Bronchial epithelial cell (primary cell): Measurements from ENCODE around the gene CHP1. TPM values are rescaled to one million over a fixed set of nuclear protein-coding genes. Genes with fewer than 3 reads are reported as not detected.
A peak's percentile ranks its signal among the peaks of the same experiment; 100 is the strongest.
"Not testable (repeated sequence)": the region's sequence is repeated elsewhere in the genome, so short reads cannot be mapped to it uniquely, and the experiment has no call there.

Source experiments
- DNase-seq: peaks from one replicate; pipeline ENCODE4 v3.0.0-alpha.2; 2010; ENCODE audit warnings: low read depth
- FAIRE-seq: peaks from 2 replicates; lab custom pipeline; 2011; peaks lifted over from hg19 to GRCh38; lab: Jason Lieb, UNC
- H3K27me3 ChIP-seq: 2 replicates; pipeline ENCODE4 v1.5.1; 2011; ENCODE audit warnings: low read length; ENCODE audit not compliant: control insufficient read depth, insufficient read depth
- H3K36me3 ChIP-seq: 2 replicates; pipeline ENCODE4 v1.5.1; 2011; ENCODE audit warnings: low read length; ENCODE audit not compliant: control insufficient read depth, insufficient read depth
- H3K4me3 ChIP-seq: 2 replicates; pipeline ENCODE4 v1.5.1; 2011; ENCODE audit warnings: mild to moderate bottlenecking, low read depth, low read length, control low read depth
- total RNA-seq: library from RNA; depleted of rRNA; stranded (reverse); fragments of >200 nt; gene quantifications from 2 replicates; pipeline ENCODE4 v1.2.1, GENCODE V29; 2014
- TF ChIP-seq, protein P1 (sequence below): IDR thresholded peaks from 2 replicates; pipeline ENCODE4 v1.5.1; 2011; ENCODE audit warnings: mild to moderate bottlenecking, moderate library complexity, low read length, control low read depth, inconsistent platforms; ENCODE audit not compliant: insufficient read depth, severe bottlenecking

CHP1 gene
- total RNA-seq, 1 donor from 2014 or later: 75.8 TPM

DNA sequence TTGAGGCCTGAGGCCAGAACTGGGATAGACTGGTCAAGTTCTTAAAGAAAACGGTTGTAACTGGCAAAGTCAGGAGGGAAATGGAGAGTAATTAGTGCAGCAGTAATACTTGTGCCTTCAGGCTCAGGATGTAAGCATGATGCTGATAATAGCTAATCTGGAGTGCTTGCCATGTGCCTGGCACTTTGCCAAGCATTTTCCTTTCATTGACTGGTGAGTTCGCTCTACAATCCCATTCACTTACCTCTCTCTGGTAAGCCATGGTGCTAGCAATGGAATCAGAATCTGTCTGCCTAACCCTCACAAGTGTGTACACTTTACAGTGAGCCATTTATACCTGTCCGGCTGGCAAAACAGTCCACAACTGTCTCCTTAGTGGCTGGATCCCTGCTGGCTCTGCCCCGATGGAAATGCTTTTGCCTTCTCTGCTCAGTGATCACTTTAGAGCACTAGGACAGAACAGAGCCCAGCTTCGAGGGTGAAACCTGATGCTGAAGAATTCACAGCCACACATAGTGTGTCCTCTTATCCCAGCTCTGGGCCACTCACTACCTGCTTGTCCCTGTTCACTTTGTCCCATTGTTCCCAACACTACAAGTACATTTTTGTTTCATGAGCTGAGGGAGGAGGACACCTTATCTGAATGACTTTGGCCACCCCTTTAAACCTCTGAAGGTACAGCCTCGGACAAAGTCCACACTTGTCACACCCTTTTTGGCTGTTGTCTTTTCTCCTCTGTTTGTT is 10.3 kb downstream of the CHP1 start:
- peaks cover 7% of the 10 kb centered on the region for H3K36me3 ChIP-seq

DNA sequence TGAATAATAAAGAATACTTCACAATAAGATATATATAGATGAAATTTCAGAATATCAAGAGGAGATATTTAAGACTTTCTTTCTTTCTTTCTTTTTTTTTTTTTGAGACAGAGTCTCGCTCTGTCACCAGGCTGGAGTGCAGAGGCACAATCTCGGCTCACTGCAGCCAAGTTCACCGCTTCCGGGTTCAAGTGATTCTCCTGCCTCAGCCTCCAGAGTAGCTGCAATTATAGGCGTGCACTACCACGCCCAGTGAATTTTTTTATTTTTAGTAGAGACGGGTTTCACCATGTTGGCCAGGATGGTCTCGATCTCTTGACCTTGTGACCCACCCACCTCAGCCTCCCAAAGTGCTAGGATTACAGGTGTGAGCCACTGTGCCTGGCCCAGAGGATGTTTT is 19.7 kb downstream of the CHP1 start:
- not testable (repeated sequence) for FAIRE-seq, H3K36me3 ChIP-seq, DNase-seq, H3K27me3 ChIP-seq, H3K4me3 ChIP-seq

More for the DNA sequence above, 10.3 kb downstream of the CHP1 start:
- no peak overlapping the region for H3K4me3 ChIP-seq
- TF ChIP-seq, protein P1, sequence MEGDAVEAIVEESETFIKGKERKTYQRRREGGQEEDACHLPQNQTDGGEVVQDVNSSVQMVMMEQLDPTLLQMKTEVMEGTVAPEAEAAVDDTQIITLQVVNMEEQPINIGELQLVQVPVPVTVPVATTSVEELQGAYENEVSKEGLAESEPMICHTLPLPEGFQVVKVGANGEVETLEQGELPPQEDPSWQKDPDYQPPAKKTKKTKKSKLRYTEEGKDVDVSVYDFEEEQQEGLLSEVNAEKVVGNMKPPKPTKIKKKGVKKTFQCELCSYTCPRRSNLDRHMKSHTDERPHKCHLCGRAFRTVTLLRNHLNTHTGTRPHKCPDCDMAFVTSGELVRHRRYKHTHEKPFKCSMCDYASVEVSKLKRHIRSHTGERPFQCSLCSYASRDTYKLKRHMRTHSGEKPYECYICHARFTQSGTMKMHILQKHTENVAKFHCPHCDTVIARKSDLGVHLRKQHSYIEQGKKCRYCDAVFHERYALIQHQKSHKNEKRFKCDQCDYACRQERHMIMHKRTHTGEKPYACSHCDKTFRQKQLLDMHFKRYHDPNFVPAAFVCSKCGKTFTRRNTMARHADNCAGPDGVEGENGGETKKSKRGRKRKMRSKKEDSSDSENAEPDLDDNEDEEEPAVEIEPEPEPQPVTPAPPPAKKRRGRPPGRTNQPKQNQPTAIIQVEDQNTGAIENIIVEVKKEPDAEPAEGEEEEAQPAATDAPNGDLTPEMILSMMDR: no peak
- no peaks in the 10 kb centered on the region for H3K27me3 ChIP-seq
- DNase-seq (no peak), FAIRE-seq (no peak)

DNA sequence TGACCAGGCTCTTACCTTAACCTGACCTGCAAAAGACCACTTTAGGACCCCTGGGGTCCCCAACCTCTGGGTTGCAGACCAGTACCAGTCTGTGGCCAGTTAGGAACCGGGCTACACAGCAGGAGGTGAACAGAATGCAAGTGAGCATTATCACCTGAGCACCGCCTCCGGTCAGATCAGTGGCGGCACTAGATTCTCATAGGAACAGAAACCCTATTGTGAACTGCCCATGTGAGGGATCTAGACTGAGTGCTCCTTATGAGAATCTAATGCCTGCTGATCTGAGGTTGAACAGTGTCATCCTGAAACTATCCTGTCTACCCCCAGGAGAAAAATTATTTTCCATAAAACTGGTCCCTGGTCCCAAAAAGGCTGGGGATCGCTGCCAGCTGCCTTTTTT is 20.3 kb downstream of the CHP1 start:
- no peak overlapping the region for H3K4me3 ChIP-seq
- no peak for FAIRE-seq
- no peak for DNase-seq
- TF ChIP-seq, protein P1: no peak
- no peaks in the 10 kb centered on the region for H3K27me3 ChIP-seq
- peaks cover 2% of the 10 kb centered on the region for H3K36me3 ChIP-seq

DNA sequence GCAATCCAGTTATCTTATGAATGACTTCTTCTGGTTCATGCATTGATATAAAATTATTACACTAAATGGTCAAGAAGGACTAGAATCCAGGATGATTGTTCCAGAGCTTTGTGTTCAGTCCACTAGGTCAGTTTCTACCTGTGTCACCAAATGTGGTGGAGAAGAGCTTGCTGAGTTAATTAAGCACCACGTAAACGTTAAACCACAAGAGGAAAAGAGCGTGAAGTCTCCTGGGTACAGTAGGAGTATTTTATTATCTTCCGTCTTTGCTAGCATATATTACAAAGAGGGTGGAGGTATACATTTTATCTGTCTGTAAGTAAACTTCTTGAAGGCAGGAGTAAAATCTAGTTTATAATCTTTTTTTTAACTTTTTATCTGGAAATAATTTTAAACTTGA is 23.5 kb downstream of the CHP1 start:
- H3K36me3 ChIP-seq: peaks cover 4% of the 10 kb centered on the region
- TF ChIP-seq, protein P1: no peak
- H3K4me3 ChIP-seq: no peak overlapping the region
- no peak for DNase-seq
- no peak for FAIRE-seq
- H3K27me3 ChIP-seq: no peaks in the 10 kb centered on the region

DNA sequence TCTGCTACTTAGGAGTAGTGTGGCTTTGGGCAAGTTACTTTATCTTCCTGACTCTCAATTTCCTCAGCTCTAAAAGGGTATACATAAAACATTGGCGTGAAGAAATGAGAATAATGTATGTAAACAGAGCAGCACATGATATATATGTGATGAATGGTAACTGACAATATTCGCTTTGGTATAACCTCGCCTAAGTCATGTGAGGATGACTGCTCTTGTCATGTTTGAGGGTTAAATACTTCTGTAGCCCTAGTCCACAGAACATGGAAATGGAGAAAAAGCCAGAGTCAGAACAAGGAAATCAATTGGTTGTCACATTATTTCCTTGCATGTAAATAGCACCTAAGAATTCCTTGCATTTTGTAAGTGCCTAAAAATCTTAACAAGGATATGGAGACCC is 25.0 kb downstream of the CHP1 start:
- TF ChIP-seq, protein P1: no peak
- Histone ChIP-seq H3K4me3 (no peak overlapping the region), H3K36me3 (peaks cover 6% of the 10 kb centered on the region), H3K27me3 (no peaks in the 10 kb centered on the region)
- FAIRE-seq: no peak
- DNase-seq: no peak

DNA sequence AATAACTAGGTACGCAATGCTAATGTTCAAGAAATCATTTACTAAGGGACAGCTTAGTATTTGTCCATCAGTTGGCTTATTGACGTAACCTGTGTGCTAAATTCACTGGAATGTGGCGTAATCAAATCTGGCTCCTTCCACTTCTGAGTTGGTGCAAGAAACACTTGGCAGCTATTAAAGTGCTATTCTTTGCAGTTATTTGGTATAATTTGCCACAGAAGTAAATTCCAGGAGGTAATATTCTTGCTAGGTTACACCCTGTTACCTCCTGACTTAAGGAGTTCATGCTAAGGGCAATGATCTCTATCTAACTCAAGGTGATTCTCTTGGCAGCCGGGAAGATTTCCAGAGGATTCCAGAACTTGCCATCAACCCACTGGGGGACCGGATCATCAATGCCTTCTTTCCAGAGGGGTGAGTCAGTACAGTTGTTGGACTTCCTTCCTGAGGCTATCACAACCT is 25.5 kb downstream of the CHP1 start:
- FAIRE-seq (no peak), DNase-seq (peak; percentile 48)
- H3K36me3 ChIP-seq: peaks cover 6% of the 10 kb centered on the region
- H3K4me3 ChIP-seq: no peak overlapping the region
- H3K27me3 ChIP-seq: no peaks in the 10 kb centered on the region
- TF ChIP-seq, protein P1: no peak
